ENCODE measurements around the gene ERMP1. TPM values are rescaled to one million over a fixed set of nuclear protein-coding genes. Genes with fewer than 3 reads are reported as not detected.

The ERMP1 gene
- total RNA-seq, 2 experiments from 2014 or later: 11.5 to 12.4 TPM

GRCh38 chr9:5749306-5749705, 83.6 kb downstream of the ERMP1 start:
- ChIA-PET POLR2A (no interaction called here), CTCF (interaction anchor here (0.6 kb wide), 2 partner anchors 154 to 446 kb away, joined by 3 read pairs; no protein-coding TSS in a partner anchor)

- POLR2A ChIA-PET: no interaction called here
- CTCF ChIA-PET: no interaction called here
These were observed 84.5 kb downstream of the ERMP1 start for GRCh38 chr9:5748438-5748837.

DNA sequence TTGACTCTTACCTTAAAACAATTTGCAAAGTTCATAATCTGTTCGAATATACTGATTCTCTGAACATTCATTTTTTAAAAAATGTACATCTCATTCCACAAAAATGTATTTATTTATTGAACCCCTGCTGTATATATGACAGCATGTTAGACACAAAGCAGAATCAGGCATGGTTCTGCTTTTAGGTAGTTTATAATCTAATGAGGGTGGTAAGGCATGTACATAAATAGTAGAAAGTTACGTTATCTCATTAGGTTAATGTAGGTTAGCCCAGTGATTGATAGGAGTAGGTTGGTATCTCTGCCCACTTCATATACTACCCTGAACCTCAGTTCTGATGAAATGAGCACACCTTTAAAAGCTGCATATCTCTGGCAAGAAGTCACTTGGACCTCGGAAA, 89.8 kb downstream of the ERMP1 start:
- ChIA-PET CTCF (no interaction called here), POLR2A (no interaction called here)

DNA sequence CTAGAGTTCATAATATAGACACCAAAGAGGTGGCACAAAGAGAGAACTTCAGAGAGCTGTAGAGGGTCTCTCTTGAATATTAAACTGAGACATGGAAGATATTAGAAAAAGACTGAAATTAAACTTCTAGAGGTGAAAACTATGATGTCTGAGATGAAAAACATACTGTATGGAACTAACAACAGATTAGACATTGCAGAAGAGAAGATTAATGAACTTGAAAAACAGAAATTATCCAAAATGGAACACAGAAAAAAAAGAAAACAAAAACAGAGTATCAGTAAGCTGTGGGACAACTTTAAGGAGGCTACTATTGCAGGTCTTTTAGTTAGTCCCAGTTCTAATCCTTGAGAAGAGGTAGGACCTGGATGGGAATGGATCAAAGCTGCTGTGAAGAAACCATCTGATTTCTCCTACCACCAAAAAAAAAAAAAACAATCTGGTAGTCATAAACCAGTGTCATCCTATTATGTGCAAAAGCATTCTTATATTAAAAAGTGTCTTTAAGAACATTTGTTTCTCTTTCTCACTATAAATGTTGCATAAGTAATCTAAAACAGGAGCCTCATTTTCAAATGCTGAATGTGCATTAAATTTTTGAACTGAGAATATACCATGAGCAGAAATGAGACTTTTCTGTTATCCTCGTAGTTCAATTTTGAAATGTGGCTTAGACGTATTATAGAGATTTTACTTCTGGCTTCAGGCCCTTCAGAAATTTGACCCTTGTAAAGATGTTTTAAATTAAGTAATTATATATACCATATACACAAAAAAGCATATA, 96.2 kb downstream of the ERMP1 start:
- ChIA-PET CTCF (no interaction called here), POLR2A (no interaction called here)

DNA sequence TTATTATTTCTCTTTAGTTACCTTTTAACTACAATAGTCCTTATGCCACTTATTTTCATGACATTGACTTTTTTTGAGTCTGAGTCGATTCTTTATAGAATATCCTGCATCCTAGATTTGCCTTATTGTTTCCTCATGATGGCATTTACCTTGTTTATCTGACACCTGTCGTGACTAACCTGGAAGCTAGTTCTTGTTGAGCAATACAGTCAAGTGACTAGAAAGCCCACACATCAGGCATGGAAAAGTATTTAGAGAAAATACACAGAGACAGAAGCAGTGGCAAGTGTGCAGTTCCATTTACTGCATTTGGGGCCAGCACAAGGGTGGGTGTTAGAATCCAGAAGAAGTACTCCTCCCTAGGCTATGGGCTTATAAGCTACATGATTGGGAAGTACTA, 97.8 kb downstream of the ERMP1 start:
- POLR2A ChIA-PET: no interaction called here
- CTCF ChIA-PET: no interaction called here

Other genes starting within 250 kb of the ERMP1 start
- 10 to 100 TPM; 13.4 to 15.2 TPM for gene RIC1, start 204.0 kb downstream of the ERMP1 start, total RNA-seq
- gene MLANA, start 57.8 kb upstream of the ERMP1 start, total RNA-seq: not detected
- 10 to 100 TPM; 18.4 to 18.8 TPM for gene RANBP6, start 182.5 kb upstream of the ERMP1 start, total RNA-seq